Subcutaneous adipose tissue (tissue), 4 donors: ENCODE data around the gene ZNRF2. TPM values are rescaled to one million over a fixed set of nuclear protein-coding genes. Genes with fewer than 3 reads are reported as not detected.

Experiments
- total RNA-seq, 4 donors: library from RNA; depleted of rRNA; stranded (reverse); fragments of >200 nt; gene quantifications; one replicate each; pipeline ENCODE4 v1.1.0, GENCODE V29; 2016
- TF ChIP-seq, protein P1 (sequence below): fragments of 450-650 bp; IDR thresholded peaks from one replicate; pipeline ENCODE4 v1.5.1; 2016; ENCODE audit warnings: low read depth, mild to moderate bottlenecking, control low read depth, antibody characterized with exemption, moderate library complexity

ZNRF2 gene
- total RNA-seq, 4 donors from 2014 or later, result 19.2 to 23.8 (median 21.3) TPM

DNA sequence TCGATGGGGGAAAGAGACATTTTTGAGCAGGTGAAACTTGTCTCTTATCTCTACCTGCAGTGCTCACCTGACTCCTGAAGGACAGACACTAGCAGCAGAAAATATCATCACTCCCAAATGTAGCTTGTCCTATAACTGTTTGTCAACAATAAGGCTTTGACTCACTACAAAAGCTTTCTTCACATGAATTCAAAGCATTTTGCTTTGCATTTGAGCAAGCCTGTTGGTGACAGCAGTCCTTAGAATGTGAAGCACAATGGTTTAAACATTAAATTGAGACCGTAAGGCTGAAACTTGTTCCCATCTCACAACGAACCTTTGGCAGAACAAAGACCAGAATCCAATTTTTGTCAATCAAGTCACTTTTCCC, 30.6 kb upstream of the ZNRF2 start:
- TF ChIP-seq, protein P1, sequence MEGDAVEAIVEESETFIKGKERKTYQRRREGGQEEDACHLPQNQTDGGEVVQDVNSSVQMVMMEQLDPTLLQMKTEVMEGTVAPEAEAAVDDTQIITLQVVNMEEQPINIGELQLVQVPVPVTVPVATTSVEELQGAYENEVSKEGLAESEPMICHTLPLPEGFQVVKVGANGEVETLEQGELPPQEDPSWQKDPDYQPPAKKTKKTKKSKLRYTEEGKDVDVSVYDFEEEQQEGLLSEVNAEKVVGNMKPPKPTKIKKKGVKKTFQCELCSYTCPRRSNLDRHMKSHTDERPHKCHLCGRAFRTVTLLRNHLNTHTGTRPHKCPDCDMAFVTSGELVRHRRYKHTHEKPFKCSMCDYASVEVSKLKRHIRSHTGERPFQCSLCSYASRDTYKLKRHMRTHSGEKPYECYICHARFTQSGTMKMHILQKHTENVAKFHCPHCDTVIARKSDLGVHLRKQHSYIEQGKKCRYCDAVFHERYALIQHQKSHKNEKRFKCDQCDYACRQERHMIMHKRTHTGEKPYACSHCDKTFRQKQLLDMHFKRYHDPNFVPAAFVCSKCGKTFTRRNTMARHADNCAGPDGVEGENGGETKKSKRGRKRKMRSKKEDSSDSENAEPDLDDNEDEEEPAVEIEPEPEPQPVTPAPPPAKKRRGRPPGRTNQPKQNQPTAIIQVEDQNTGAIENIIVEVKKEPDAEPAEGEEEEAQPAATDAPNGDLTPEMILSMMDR, result no peak

DNA sequence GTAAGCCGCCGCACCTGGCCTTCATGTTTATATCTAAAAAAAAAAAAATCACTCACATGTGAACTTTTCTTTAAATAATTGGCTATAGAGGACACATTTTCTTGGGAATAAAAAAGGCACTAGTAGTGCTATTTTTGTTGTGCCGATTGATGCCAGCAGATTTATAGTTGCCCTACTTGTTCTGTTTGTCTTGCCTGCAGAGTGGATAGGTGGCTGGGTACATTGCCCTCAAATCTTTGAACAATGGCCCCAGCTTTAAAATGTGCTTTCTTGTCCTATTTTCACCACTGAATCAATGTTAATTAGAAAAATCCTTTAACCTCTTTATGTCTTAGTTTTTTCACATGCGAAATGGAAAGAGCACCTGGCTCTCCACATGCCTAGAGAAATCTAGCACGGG, 30.1 kb upstream of the ZNRF2 start:
- TF ChIP-seq, protein P1, result no peak

DNA sequence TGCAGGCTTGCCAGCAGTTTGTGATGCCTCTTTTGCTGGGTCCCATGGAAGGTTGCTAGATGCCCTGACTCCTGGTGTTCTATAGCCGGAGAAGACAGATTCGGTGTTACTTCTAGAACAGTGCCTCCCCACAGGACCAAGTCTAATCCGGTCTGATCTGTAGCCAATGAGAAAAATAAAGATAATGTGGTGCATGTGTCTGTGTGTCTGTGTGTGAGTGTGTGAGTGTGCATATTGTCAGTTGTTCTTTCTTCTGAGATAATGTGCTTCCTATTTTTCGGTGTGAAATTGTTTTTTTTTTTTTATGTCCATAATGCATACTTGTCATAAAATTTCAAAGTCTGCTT, 29.7 kb upstream of the ZNRF2 start:
- TF ChIP-seq, protein P1, result no peak

DNA sequence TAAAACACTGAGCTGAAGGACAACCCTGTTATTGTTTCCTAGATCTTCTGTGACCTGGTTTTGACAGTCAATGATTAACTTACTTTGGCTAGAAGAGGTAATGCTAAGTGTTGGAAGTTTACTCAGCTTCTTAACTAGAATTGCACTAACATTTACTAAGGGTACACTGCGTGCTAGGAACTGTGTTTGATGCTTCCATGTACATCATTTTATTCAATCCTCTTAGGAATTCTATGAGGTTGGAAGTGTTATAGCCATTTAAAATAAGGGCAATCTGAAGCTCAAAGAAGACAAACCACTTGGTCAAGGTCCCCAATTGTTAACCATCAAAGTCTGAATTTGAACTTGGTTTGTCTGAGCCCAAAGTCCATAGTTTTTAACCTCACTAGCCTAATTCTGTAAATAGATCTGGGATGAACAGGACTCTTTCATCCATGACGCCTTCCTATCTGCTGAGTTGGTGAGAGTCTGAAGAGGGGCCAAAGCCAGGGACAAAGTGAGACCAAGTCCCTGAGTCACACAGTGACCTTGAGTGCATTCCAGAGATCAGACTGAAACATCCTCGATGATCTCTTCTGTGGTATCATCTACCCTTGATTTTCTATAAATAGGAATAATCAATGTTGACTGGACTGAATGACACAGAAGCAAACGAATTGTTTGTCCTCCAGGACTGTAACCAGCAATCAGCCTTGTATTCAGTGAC, 29.2 kb upstream of the ZNRF2 start:
- TF ChIP-seq, protein P1, result no peak

DNA sequence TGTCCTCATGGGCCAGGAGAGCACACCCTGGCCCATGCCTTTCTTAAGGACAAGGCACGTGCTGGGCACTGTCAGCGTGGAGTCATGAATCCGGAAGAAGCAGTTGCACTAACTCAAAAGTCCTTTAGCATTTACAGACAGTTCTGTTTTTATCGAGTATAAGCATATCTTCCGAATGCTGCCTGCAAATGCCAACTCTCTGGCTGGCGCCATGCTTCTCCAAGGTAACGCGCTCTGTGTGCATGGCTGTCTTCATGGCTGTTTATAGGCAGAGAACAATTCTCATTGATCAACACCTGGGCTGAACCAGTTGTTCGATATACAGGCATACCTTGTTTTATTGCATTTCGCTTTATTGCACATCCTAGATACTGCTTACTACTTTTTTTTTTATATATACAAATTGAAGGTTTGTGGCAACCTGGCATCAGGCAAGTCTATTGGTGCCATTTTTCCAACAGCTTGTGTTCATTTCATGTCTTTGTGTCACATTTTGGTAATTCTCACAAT, 28.0 kb upstream of the ZNRF2 start:
- TF ChIP-seq, protein P1, result no peak

DNA sequence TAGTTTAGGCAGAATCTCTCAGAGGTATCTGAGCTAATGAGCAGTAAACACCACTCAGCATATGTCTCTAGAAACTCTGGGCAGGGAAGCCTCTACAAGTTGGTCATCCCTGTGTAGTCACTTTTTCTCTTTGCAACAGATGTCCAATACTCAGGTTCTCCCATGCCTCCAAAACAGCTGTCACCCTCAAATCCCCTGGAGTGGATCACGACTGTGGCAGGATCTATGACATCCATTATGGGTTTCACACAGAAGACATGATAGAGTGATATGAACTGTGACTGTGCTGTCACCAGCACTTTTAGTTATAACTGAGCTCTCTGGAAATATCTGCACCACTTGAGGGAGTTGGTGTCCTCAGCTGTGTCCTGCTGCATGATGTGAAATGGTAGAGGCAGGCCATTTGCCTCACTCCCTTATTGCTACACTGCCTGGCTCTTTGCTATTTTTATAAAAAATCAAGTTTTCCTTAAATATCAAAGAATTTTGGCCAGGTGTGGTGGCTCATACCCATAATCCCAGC, 24.1 kb upstream of the ZNRF2 start:
- TF ChIP-seq, protein P1, result no peak

DNA sequence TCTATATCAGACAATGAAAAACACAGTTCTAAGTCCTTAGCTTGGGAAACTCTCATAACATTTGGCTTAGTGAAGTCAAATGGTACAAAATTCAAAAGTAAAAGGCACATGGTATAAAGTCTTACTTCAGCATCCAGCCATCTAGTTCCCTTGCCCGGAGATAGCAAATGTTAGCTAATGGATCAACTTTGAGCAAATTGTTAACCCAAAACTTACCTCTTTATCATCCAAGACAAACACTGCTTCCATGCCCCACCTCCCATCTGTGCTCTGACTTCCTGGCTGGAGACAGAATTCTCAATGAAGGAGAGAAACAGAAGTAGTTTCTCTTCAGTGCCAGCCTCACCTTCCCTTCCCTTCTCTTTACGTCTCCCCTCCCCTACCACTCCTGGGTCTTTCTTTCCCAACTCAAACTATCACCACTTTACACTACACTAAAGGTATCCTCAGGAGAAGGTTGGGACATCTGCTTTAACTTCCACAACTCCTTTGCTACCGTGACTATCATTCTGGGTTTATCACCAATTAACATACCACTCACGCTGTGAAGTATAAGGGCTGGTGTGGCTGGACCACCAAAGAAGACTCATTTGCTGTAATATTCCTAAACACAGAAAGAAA, 21.2 kb upstream of the ZNRF2 start:
- TF ChIP-seq, protein P1, result no peak
